ENCODE data around the gene BRF1. TPM values are rescaled to one million over a fixed set of nuclear protein-coding genes. Genes with fewer than 3 reads are reported as not detected.

The BRF1 gene
- total and polyA plus RNA-seq, 2 experiments from 2014 or later: 23.6 to 35.9 TPM

DNA sequence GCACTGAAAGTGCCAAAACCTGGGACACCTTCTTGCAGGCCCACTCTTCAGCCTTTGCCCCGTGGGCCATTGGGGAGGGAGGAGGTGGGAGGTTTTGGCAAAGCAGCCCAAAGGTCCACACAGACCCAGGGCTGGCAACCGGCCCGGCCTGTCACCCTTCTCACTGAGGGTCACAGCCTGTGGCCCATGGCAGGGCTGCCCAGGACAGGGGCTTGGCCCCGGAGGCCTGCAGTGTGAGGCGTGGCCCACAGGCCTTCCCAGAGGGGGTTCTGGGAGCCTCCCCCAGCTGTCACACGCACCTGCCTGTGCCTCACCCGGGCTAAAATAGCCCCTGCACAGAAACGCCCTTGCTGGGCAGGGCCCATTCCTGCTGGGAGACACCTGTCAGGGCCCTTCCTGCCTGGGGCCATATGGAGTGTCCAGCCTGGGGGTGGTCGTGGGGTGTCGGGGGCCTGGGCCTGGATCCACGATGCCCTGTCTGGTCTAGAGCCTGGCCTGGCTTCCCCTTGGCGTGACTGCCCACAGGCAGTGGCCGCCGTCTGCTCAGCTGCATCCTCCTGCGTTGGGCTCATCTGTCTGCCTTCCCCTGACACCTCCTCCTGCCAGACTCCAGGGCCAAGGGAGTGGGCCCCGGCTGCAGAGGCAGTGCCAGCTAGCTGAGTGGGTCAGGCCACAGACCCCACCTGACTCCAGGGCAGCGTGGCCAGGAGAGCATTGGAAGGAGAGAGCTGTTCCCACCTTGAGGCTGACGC lies 33.0 kb upstream of the BRF1 start:
- Histone ChIP-seq H3K36me3 (replicated peaks; ENCODE audit: insufficient read depth, low read depth) (no peaks in the 10 kb centered on the region), H3K79me2 (peaks cover 77% of the 10 kb centered on the region), H3K27ac (no peak overlapping the region), H3K27me3 (no peaks in the 10 kb centered on the region), H3K4me2 (no peak overlapping the region), H3K9me2 (replicated peaks; ENCODE audit: insufficient read depth) (no peaks in the 10 kb centered on the region), H2AFZ (no peak overlapping the region), H3K9me3 (ENCODE audit: low read depth) (no peaks in the 10 kb centered on the region), H4K20me1 (ENCODE audit: insufficient read depth, poor library complexity, severe bottlenecking) (peaks cover 27% of the 10 kb centered on the region), H3K4me3 (no peak overlapping the region), H3K4me1 (ENCODE audit: insufficient read depth) (no peaks in the 10 kb centered on the region)
- WGBS (ENCODE audit: low lambda C conversion rate, missing lambda C conversion rate): 93% methylated on average over 18 of the region's 18 CpGs
- TF ChIP-seq EZH2phosphoT487 (IDR thresholded peaks at IDR 0.05; ENCODE audit: low read depth, severe bottlenecking, unreplicated experiment) (no peak), EZH2 (IDR thresholded peaks at IDR 0.05; ENCODE audit: borderline replicate concordance) (no peak)
- TF ChIP-seq, protein P1, sequence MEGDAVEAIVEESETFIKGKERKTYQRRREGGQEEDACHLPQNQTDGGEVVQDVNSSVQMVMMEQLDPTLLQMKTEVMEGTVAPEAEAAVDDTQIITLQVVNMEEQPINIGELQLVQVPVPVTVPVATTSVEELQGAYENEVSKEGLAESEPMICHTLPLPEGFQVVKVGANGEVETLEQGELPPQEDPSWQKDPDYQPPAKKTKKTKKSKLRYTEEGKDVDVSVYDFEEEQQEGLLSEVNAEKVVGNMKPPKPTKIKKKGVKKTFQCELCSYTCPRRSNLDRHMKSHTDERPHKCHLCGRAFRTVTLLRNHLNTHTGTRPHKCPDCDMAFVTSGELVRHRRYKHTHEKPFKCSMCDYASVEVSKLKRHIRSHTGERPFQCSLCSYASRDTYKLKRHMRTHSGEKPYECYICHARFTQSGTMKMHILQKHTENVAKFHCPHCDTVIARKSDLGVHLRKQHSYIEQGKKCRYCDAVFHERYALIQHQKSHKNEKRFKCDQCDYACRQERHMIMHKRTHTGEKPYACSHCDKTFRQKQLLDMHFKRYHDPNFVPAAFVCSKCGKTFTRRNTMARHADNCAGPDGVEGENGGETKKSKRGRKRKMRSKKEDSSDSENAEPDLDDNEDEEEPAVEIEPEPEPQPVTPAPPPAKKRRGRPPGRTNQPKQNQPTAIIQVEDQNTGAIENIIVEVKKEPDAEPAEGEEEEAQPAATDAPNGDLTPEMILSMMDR (IDR thresholded peaks at IDR 0.05; ENCODE audit: poor library complexity): no peak
- no peak for DNase-seq (ENCODE audit: low spot score)

DNA sequence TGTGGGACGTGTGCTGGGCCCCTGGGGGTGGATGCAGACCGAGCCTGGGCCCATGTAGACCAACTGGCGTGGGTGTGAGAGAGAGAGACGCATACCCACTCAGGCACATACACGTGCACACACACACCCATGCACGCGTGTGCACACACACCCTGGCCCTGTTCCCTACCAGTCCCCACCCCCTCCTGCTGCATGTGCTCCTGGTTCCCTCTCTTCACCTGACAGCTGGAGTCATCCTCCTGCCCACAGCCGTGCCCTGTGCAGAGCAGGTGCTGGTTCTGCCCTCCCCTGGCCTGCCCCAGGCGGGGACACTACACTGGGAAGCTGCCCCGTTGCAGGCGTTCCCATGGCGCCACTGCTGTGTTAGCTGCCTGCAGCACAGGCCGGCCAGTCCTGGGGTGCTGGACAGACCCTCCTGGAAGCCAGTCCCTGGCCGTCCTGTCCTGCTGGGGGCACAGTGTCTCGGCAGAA lies 32.3 kb upstream of the BRF1 start:
- TF ChIP-seq, protein P1 (IDR thresholded peaks at IDR 0.05; ENCODE audit: poor library complexity): no peak
- no peak for TF ChIP-seq EZH2 (IDR thresholded peaks at IDR 0.05; ENCODE audit: borderline replicate concordance)
- TF ChIP-seq EZH2phosphoT487 (IDR thresholded peaks at IDR 0.05; ENCODE audit: low read depth, severe bottlenecking, unreplicated experiment): no peak

DNA sequence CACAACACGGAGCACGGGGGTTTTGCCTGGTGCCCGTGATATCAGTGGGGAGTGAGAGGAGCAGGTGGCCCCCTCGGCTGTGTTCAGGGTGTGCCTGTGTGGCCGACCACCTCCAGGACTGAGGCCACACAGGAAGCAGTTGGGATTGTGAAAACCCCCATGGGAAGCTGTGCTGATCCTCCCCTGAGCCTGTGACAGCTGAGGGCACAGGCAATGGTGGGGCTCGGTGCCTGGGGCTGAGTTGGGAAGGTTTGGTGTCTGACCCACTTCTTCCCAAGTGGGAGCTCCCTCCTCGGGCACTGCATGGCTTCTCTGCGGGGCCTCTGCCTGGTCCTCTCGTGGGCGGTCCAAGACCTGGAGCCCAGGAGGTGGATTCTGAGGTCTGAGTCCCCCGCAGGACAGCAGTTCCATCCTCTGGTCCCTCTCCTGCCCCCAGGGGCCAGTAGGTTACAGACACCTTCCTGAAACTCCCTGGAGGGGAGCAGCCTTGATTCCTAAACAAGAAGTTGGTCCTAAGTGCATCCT lies 31.6 kb upstream of the BRF1 start:
- no peak overlapping the region for H3K4me3 ChIP-seq
- peaks cover 38% of the 10 kb centered on the region for H4K20me1 ChIP-seq (ENCODE audit: insufficient read depth, poor library complexity, severe bottlenecking)
- H3K9me3 ChIP-seq (ENCODE audit: low read depth): no peaks in the 10 kb centered on the region
- no peak overlapping the region for H2AFZ ChIP-seq
- peaks cover 84% of the 10 kb centered on the region for H3K79me2 ChIP-seq
- H3K27me3 ChIP-seq: no peaks in the 10 kb centered on the region
- no peak for DNase-seq (ENCODE audit: low spot score)
- no peaks in the 10 kb centered on the region for H3K4me1 ChIP-seq (ENCODE audit: insufficient read depth)
- TF ChIP-seq, protein P1 (IDR thresholded peaks at IDR 0.05; ENCODE audit: poor library complexity): no peak
- TF ChIP-seq EZH2phosphoT487 (IDR thresholded peaks at IDR 0.05; ENCODE audit: low read depth, severe bottlenecking, unreplicated experiment) (no peak), EZH2 (IDR thresholded peaks at IDR 0.05; ENCODE audit: borderline replicate concordance) (no peak)
- WGBS (ENCODE audit: low lambda C conversion rate, missing lambda C conversion rate): 81% methylated on average over 11 of the region's 11 CpGs
- H3K4me2 ChIP-seq: no peak overlapping the region
- H3K9me2 ChIP-seq (replicated peaks; ENCODE audit: insufficient read depth): no peaks in the 10 kb centered on the region
- no peaks in the 10 kb centered on the region for H3K36me3 ChIP-seq (replicated peaks; ENCODE audit: insufficient read depth, low read depth)
- no peak overlapping the region for H3K27ac ChIP-seq

More for the DNA sequence above, 32.3 kb upstream of the BRF1 start:
- Histone ChIP-seq H3K4me2 (no peak overlapping the region), H2AFZ (no peak overlapping the region), H4K20me1 (ENCODE audit: insufficient read depth, poor library complexity, severe bottlenecking) (peaks cover 31% of the 10 kb centered on the region), H3K36me3 (replicated peaks; ENCODE audit: insufficient read depth, low read depth) (no peaks in the 10 kb centered on the region), H3K9me2 (replicated peaks; ENCODE audit: insufficient read depth) (no peaks in the 10 kb centered on the region), H3K4me3 (no peak overlapping the region), H3K9me3 (ENCODE audit: low read depth) (no peaks in the 10 kb centered on the region), H3K27me3 (no peaks in the 10 kb centered on the region), H3K79me2 (peaks cover 83% of the 10 kb centered on the region), H3K27ac (no peak overlapping the region), H3K4me1 (ENCODE audit: insufficient read depth) (no peaks in the 10 kb centered on the region)
- no peak for DNase-seq (ENCODE audit: low spot score)
- 93% methylated on average over 15 of the region's 15 CpGs for WGBS (ENCODE audit: low lambda C conversion rate, missing lambda C conversion rate)

Data from hepatocyte (in vitro differentiated cells).